ENCODE results near the gene LMF1. TPM values are rescaled to one million over a fixed set of nuclear protein-coding genes. Genes with fewer than 3 reads are reported as not detected.
"Not testable (repeated sequence)": the region's sequence is repeated elsewhere in the genome, so short reads cannot be mapped to it uniquely, and the experiment has no call there.

LMF1 gene
- polyA plus RNA-seq, 1 donor from 2014 or later: 16.2 TPM

- Histone ChIP-seq H3F3A (ENCODE audit: insufficient read depth, low read length, poor library complexity, severe bottlenecking) (no peaks in the 10 kb centered on the region), H3K4me2 (ENCODE audit: low read length) (no peak overlapping the region), H3K4me3 (ENCODE audit: low read length) (no peak overlapping the region), H3K9me3 (ENCODE audit: low read length) (no peaks in the 10 kb centered on the region), H4K20me1 (ENCODE audit: insufficient read depth) (no peaks in the 10 kb centered on the region), H3K27ac (ENCODE audit: low read length) (no peak overlapping the region), H3K36me3 (ENCODE audit: insufficient read depth, low read length) (no peaks in the 10 kb centered on the region), H2AFZ (ENCODE audit: low read depth, low read length) (no peak overlapping the region), H3K9me2 (ENCODE audit: insufficient read depth, low read length) (no peaks in the 10 kb centered on the region), H3K79me2 (replicated peaks; ENCODE audit: insufficient read depth, low read length) (no peaks in the 10 kb centered on the region), H3K27me3 (ENCODE audit: insufficient read depth, low read depth, low read length) (no peaks in the 10 kb centered on the region), H3K9ac (ENCODE audit: low read length) (no peak overlapping the region)
- TF ChIP-seq EZH2 (IDR thresholded peaks at IDR 0.05; ENCODE audit: borderline replicate concordance, insufficient read depth, low read length, poor library complexity, severe bottlenecking) (no peak), MXI1 (conservative IDR thresholded peaks at IDR 0.05; ENCODE audit: poor library complexity, severe bottlenecking) (no peak), CTCF (IDR thresholded peaks at IDR 0.05; ENCODE audit: poor library complexity, severe bottlenecking) (no peak), RAD21 (conservative IDR thresholded peaks at IDR 0.05) (no peak), SMC3 (conservative IDR thresholded peaks at IDR 0.05; ENCODE audit: poor library complexity) (no peak), TAF1 (IDR thresholded peaks at IDR 0.05; ENCODE audit: low read depth) (no peak), EP300 (conservative IDR thresholded peaks at IDR 0.05; ENCODE audit: poor library complexity, severe bottlenecking) (no peak), POLR2AphosphoS5 (IDR thresholded peaks at IDR 0.05) (no peak), REST (IDR thresholded peaks at IDR 0.05; ENCODE audit: borderline replicate concordance) (no peak)
Measured at GRCh38 chr16:952321-952720, 18.5 kb downstream of the LMF1 start.

- Histone ChIP-seq H3K27ac (ENCODE audit: low read length) (no peak overlapping the region), H3K27me3 (ENCODE audit: insufficient read depth, low read depth, low read length) (no peaks in the 10 kb centered on the region), H3K4me3 (ENCODE audit: low read length) (no peak overlapping the region), H3K9ac (ENCODE audit: low read length) (no peak overlapping the region), H2AFZ (ENCODE audit: low read depth, low read length) (no peak overlapping the region), H3F3A (ENCODE audit: insufficient read depth, low read length, poor library complexity, severe bottlenecking) (no peaks in the 10 kb centered on the region), H4K20me1 (ENCODE audit: insufficient read depth) (no peaks in the 10 kb centered on the region), H3K9me3 (ENCODE audit: low read length) (no peaks in the 10 kb centered on the region), H3K4me2 (ENCODE audit: low read length) (no peak overlapping the region), H3K79me2 (replicated peaks; ENCODE audit: insufficient read depth, low read length) (no peaks in the 10 kb centered on the region), H3K9me2 (ENCODE audit: insufficient read depth, low read length) (no peaks in the 10 kb centered on the region), H3K36me3 (ENCODE audit: insufficient read depth, low read length) (no peaks in the 10 kb centered on the region)
- TF ChIP-seq POLR2AphosphoS5 (IDR thresholded peaks at IDR 0.05) (no peak), EP300 (conservative IDR thresholded peaks at IDR 0.05; ENCODE audit: poor library complexity, severe bottlenecking) (no peak)
Measured at GRCh38 chr16:951660-952301, 19.0 kb downstream of the LMF1 start.

GRCh38 chr16:950733-951573 is 19.8 kb downstream of the LMF1 start:
- not testable (repeated sequence) for H3K9ac ChIP-seq (ENCODE audit: low read length); H3K79me2 ChIP-seq (replicated peaks; ENCODE audit: insufficient read depth, low read length); H3K9me3 ChIP-seq (ENCODE audit: low read length); H3F3A ChIP-seq (ENCODE audit: insufficient read depth, low read length, poor library complexity, severe bottlenecking); H4K20me1 ChIP-seq (ENCODE audit: insufficient read depth); H3K27ac ChIP-seq (ENCODE audit: low read length); H2AFZ ChIP-seq (ENCODE audit: low read depth, low read length); H3K27me3 ChIP-seq (ENCODE audit: insufficient read depth, low read depth, low read length); H3K36me3 ChIP-seq (ENCODE audit: insufficient read depth, low read length); H3K4me3 ChIP-seq (ENCODE audit: low read length); H3K4me2 ChIP-seq (ENCODE audit: low read length); H3K9me2 ChIP-seq (ENCODE audit: insufficient read depth, low read length)

- not testable (repeated sequence) for H3K79me2 ChIP-seq (replicated peaks; ENCODE audit: insufficient read depth, low read length); H3K9ac ChIP-seq (ENCODE audit: low read length); H3K27me3 ChIP-seq (ENCODE audit: insufficient read depth, low read depth, low read length); H3K9me2 ChIP-seq (ENCODE audit: insufficient read depth, low read length); H4K20me1 ChIP-seq (ENCODE audit: insufficient read depth); H3K27ac ChIP-seq (ENCODE audit: low read length); H2AFZ ChIP-seq (ENCODE audit: low read depth, low read length); H3K4me2 ChIP-seq (ENCODE audit: low read length); H3K9me3 ChIP-seq (ENCODE audit: low read length); H3K4me3 ChIP-seq (ENCODE audit: low read length); H3F3A ChIP-seq (ENCODE audit: insufficient read depth, low read length, poor library complexity, severe bottlenecking); H3K36me3 ChIP-seq (ENCODE audit: insufficient read depth, low read length)
Measured at GRCh38 chr16:948767-949166, 22.0 kb downstream of the LMF1 start.

Data from neural cell (in vitro differentiated cells).